B cell (primary cell): ENCODE results near the gene KIF9.

ENCODE experiments used
- EZH2 ChIP-seq: IDR thresholded peaks from 2 replicates; pipeline ENCODE4 v1.6.1; 2012; ENCODE audit warnings: borderline replicate concordance, low read depth, mild to moderate bottlenecking, moderate library complexity, low read length; ENCODE audit not compliant: insufficient read depth, poor library complexity, severe bottlenecking
- TF ChIP-seq, protein P1 (sequence below): fragments of 200-600 bp; IDR thresholded peaks from one replicate; pipeline ENCODE4 v1.8.0; 2022; ENCODE audit warnings: antibody characterized with exemption, mild to moderate bottlenecking

DNA sequence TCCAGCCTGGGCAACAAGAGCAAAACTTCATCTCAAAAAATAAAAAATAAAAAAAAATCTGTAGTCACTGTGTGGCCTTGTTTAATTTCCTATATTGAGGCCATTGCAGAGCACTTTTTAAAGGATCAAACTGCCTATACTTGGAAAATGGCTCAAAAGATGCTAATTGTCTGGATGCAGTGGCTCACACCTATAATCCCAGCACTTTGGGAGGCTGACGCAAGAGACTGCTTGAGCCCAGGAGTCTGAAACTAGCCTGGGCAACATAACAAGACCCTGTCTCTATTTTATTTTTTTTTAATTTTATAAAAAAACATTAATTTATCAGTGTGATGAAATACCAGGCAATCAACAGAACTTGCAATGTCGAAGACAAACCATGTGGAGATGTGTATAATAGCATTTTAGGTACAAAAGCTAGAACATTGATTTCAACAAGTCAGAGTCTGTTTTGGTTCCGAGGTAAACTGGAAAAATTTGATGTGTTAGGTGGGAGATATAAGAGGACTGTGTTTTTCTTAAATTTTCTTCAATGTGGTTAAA lies 71.7 kb downstream of the KIF9 start:
- TF ChIP-seq, protein P1, sequence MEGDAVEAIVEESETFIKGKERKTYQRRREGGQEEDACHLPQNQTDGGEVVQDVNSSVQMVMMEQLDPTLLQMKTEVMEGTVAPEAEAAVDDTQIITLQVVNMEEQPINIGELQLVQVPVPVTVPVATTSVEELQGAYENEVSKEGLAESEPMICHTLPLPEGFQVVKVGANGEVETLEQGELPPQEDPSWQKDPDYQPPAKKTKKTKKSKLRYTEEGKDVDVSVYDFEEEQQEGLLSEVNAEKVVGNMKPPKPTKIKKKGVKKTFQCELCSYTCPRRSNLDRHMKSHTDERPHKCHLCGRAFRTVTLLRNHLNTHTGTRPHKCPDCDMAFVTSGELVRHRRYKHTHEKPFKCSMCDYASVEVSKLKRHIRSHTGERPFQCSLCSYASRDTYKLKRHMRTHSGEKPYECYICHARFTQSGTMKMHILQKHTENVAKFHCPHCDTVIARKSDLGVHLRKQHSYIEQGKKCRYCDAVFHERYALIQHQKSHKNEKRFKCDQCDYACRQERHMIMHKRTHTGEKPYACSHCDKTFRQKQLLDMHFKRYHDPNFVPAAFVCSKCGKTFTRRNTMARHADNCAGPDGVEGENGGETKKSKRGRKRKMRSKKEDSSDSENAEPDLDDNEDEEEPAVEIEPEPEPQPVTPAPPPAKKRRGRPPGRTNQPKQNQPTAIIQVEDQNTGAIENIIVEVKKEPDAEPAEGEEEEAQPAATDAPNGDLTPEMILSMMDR = no peak
- TF ChIP-seq EZH2 = no peak
